HG03378 (cell line): Measurements from ENCODE around the gene RAB11FIP3.

ENCODE experiments used
- ATAC-seq: cut with Tn5 transposase; IDR thresholded peaks from one replicate; pipeline ENCODE4 v1.9.1; 2021; ENCODE audit warnings: mild to moderate bottlenecking, moderate library complexity; ENCODE audit not compliant: unreplicated experiment

Gene RAB11FIP3

GRCh38 chr16:561957-562938, 136.8 kb downstream of the RAB11FIP3 start:
- ATAC-seq: no peak

DNA sequence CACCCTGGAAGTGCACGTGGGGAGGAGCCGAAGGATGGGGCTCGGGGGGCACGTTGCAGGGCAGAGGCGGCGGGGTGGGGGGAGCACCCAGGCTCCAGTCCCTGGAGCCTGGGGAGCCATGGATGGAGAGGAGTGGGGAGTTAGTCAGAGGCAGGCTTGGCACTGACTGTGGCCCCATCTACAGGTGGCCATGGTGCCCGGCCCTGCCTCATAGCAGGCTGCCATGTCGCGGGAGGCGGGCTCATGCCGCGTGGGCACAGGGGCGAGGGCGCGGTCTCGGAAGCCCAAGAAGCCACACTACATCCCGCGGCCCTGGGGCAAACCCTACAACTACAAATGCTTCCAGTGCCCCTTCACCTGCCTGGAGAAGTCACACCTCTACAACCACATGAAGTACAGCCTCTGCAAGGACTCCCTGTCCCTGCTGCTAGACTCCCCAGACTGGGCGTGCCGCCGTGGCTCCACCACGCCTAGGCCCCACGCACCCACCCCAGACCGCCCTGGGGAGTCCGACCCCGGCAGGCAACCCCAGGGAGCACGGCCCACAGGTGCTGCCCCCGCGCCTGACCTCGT, 137.7 kb downstream of the RAB11FIP3 start:
- ATAC-seq: no peak

DNA sequence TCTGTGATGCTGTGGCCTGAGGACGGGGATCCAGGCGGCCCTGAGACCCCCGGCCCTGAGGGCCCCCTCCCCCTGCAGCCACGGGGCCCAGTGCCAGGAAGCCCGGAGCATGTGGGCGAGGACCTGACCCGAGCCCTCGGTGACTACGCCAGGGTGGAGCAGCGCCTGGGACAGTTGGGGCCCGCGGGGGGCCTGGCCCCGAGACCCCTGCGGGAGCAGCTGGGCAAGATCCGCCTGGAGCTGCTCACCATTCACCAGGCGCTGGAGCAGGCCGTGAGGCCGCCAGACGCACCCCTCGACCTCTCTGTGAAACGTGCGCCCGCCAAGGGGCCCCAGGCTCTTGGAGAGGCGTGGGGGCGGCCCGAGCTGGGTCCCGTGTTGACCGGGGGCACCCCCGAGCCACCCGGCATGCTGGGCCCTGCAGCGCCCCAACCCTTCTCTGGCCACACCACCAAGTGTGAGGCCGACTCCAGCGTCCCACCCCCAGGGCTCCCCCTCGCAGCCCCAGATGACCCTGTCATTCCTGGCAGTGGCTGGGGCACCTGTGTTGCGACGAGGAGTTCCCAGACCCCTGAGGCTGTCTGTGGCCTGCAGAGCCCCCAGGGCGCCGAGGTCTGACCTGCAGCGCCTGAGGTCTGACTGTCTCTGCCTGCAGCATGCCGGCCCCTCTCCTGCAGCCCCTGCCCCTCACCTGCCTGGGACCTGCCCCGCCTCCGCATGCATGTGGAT, 139.4 kb downstream of the RAB11FIP3 start:
- no peak for ATAC-seq

DNA sequence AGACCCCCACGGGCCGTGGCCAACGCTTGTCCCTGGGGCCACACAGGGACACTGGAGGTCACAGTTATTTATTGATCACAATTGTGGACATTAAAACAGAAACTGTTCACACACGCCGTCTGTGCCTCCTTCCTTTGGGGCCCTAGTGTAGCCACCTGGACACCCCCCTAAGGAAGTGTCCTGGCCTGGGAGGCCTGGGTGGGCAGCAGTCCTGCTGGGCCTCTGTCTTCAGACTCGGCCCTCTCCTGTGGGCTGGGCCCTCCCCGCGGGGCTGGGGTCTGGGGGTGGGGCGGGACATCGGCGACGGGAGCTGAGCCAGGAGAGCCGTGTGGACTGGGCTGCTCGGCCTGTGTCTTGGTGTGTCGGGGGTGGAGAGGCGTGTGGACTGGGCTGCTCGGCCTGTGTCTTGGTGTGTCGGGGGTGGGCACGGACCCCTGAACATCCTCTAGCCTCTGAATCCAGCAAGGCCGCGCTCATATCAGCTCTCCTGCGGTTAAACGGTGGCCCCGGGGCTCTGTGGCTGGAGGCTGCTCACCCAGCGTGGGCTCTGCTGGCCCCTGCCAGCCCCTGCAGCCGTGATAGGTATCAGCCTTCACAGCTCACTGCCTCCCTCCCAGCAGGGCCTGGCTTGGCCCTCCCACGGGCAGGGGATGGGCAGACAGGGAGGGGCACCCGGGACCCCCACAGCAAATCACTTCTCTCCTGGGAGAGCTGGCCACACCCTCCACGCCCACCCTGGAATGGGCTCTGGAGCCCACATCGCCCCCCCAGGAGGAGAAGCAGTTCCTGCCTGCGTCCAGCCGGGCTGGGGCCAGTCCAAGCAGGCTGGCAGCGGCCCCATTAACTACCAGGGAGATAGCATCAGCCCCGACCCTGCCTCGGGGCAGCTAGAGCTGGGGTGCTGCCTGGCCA, 140.2 kb downstream of the RAB11FIP3 start:
- ATAC-seq: no peak

GRCh38 chr16:566475-567372, 141.3 kb downstream of the RAB11FIP3 start, which contains the start of gene NHLRC4:
Gene NHLRC4, plus strand, starts transcription at chr16:567005. Its CDS starts 1,043 bp downstream, at chr16:568048.
- ATAC-seq: no peak

- ATAC-seq: no peak
These were observed 142.2 kb downstream of the RAB11FIP3 start for GRCh38 chr16:567373-568256.

DNA sequence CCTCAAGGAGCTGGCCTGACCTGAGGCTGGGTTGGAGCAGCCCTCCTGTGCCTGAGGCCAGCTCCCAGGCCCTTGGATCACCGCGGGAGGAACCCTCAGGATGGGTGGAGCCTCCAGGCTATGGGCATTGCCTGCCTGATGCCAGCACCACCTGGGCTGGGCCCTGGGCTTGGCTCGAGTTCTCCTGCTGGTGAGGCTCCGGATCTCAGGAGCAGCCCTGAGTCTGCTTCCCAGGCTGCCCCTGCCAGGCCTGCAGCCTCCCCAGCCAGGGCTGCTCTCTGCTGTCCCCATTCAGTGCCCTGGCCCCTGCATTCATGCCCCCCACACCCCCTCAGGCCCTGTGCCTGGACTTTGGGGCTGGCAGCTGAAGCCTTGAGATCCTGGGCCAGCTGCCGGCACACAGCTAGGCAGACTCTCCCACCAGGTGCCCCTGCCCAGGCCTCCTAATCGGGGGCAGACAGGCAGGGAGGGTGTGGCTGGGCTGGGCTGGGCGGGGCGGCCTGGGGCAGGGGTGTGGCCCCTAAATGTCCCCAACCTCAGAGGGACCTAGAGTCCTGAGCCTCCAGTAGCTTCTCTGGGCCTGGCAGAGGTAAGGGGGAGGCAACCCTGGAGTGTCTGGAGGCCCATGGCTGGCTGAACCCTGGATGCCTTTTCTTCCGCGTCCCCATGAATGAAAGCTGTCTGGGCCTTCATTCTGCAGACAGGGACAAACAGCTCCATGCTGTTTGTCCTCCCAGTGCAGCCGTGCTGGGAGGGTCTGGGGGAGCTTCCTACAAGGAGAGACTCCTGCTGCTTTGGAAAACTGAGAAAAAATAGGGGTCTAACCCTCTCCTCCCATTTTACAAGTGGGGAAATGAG, 143.2 kb downstream of the RAB11FIP3 start:
- ATAC-seq: no peak

DNA sequence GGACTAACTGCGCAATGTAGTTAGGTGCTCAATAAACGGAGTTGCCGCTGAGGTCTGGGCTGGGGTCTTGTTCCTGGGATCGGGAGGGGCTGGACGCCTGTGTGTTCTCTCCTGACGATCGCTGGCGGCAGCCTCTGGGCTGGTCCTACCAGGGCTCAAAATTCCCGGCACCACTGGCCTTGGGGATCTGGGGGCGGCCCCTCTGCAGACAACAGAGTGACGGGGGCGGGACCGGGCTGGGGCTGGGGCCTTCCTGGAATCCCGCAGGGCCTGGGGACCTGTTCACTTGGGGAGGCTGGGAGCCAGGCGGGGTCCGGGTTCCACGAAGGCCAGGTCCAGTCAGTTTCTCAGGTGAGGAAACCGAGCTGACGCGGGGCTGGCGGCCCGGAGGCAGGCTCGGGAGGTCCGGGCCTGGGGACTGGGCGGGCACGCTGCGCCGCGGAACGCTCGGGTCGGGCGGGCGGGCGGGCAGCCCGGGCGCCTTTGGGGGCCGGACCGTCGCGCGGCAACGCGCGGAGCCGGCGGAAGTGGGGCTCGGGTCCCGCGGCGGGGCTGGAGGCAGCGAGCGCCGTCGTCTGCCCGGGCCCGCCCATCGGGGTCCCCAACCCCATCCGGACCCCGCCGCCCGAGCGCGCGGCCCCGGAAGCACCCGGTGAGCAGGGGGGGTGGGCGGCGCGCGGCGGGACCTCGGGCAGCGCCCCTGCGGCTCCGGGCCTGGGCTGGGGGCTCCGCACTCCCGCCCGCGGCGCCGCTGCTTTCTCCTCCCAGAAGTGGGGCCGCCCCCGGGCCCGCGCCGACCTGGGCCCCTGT, 144.2 kb downstream of the RAB11FIP3 start, which contains the start of gene PIGQ:
PIGQ (plus strand) TSS at position 524 of the 810 bp plus-strand sequence. CDS start 4,107 bp downstream, outside the sequence.
- no peak for ATAC-seq
